ENCODE measurements around the gene MIS18A. TPM values are rescaled to one million over a fixed set of nuclear protein-coding genes. Genes with fewer than 3 reads are reported as not detected.

The MIS18A gene
- total RNA-seq, 4 donors from 2014 or later: 3.5 to 5.3 (median 4.1) TPM

GRCh38 chr21:32257962-32258785 is 20.7 kb downstream of the MIS18A start:
- TF ChIP-seq CTCF (IDR thresholded peaks at IDR 0.05): no peak
- ATAC-seq (ENCODE audit: low FRiP score) (peak; percentile 66), DNase-seq (ENCODE audit: low spot score) (peak; percentile 32)

GRCh38 chr21:32256873-32257620 is 21.8 kb downstream of the MIS18A start:
- DNase-seq (ENCODE audit: low spot score) (no peak), ATAC-seq (ENCODE audit: low FRiP score) (peak; percentile 89)
- no peak for TF ChIP-seq CTCF (IDR thresholded peaks at IDR 0.05)

GRCh38 chr21:32256251-32256650 is 22.6 kb downstream of the MIS18A start:
- ATAC-seq (ENCODE audit: low FRiP score) (no peak), DNase-seq (ENCODE audit: low spot score) (no peak)
- TF ChIP-seq CTCF (IDR thresholded peaks at IDR 0.05): no peak

- peak; percentile 70 for ATAC-seq (ENCODE audit: low FRiP score)
- peak; percentile 26 for DNase-seq (ENCODE audit: low spot score)
- TF ChIP-seq CTCF (IDR thresholded peaks at IDR 0.05): no peak
Measured at GRCh38 chr21:32253215-32253641, 25.6 kb downstream of the MIS18A start.

- ATAC-seq (ENCODE audit: low FRiP score): no peak
- no peak for TF ChIP-seq CTCF (IDR thresholded peaks at IDR 0.05)
- DNase-seq (ENCODE audit: low spot score): no peak
Measured at GRCh38 chr21:32252136-32252535, 26.7 kb downstream of the MIS18A start.

- ATAC-seq (ENCODE audit: low FRiP score) (no peak), DNase-seq (ENCODE audit: low spot score) (no peak)
- no peak for TF ChIP-seq CTCF (IDR thresholded peaks at IDR 0.05)
Measured at GRCh38 chr21:32249511-32250280, 29.2 kb downstream of the MIS18A start.

Measured in omental fat pad (tissue), 4 donors.